ENCODE measurements around the gene CCDC24.

The CCDC24 gene

DNA sequence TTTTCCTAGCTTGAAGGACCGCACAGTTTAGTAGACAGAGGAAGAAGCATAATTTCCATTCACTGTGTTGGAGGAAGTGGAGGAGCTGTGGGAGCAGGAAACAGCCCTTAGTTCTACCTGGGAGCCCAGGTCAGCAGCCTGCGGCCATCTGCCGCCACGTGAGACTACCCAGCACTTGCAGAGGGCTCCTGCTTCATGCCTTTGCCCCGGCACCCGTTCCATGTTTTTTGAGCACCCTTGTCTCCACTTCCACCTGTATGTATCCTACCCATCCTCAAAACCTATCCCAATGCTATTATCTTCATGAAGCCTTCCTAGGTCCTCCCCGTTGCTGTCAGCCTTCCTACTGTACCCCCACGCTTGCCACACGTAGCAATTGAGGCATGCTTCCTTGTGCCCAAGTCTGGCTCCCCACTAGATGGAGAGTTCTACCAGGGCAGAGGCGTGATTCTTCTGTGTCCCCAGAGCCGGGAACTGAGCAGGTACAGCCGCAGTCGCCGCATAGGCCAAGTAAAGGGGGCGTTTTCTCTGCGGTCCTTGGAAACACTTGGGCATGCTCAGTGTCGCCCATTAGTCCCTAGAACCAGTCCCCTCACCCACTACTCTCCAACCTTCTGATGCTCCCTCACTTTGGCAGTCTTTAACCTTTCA is 38.0 kb downstream of the CCDC24 start:
- DNase-seq: no peak

DNA sequence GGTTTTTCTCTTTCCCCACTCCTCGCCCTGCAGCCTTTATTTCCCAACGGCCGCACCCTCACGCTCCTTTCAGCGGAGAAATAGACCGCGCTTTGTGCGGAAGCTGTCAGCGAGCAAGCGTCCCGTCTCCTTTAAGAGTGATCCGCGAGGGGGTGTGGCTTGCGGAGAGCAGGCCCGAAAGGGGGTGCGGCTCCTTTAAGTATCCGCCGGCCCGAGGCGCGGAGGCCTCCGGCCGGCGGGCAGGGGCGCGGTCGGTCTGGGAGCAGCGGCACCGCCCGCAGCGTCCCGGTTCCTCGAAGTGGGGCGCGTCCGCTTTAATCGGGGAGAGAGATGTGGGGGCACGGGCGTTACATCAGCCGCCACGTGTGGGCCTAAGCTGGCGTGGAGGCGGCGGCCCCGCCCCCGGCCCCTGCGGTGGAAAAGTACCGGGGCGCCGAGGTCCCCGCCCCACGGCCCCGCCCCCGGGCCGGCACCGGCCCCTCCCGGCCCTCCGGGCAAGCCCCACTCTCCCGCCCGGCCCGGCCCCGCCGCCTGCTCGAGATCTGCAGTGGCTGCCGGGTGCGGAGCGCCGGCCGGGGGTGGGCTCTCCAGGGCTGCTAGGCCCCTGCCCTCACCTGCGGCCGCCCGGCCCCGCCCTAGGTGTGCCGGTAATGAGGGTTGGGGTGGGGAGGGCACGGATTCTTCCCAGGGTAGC is 38.7 kb downstream of the CCDC24 start:
- DNase-seq: peak; percentile 95

DNA sequence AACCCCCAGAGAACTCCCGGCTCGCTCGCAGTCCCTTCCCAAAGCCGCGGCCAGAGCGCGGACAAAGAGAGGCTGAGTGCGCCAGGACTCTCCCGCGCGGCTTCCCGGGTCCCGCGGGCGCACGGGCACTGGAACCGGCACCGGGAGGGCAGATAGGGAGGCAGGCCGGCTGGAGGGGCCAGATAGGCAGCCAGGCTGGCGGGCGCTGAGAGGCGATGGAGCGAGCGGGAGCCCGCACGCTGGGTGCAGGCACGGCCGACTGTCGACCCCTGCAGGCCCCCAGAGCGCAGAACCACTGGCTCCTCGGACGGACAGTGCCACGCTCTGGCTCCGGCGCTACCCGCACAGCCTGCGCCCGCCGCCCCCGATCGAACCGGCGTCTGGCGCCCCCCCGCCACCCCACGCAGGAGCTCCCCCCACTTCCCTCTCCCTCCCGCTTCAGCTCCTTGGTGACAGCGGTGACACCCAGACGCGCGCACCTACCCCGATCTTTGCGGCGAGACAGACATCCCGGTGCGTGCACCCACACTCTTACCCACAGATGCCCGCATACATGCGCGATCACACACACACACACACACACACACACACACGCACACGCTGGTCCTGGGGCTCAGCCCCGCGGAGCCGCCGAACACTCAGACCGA is 39.3 kb downstream of the CCDC24 start:
- peak; percentile 61 for DNase-seq

DNA sequence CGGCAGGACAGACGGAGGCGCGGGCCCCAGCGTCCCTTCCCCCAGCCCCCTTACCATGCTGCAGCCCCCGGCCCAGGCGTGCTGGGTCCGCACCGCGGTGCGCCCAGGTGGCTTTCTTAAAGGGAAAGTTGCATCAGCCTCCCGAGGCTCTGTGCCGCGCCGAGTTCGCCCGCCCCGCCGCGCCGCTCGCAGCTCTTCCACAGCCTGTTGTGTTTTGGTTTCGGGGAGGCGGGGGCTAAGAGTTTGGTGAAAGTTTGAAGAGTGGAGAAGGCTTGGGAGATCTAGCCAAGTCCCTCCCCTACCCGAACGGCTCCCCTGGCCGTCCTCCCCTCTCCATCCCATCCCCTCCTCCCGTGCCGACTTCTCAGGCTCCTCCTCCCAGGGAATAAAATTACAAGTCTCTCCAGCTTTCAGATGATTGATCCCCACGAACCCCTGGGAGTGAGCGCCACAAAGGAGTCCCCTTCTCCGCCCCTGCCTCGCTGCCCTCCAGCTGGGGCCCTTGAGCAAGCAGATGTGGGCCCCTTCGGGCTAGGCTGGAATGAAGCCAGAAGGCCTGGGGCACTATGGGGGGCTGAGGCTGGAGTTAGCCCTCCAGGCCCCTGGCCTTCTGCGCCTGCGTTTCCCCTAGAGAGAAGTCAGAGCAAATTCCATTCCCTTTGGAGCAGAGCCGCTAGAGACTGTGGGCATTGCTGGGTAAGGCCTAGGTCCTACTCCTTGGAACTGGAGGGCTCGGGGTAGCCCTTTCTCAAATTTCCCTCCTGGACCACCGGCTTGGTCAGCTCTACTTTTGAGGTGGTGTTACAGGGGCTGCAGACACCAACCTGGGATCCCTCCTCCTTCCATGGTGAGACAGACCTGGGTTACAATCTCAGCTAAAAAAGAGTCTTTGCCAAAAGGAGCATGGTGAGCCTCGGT is 40.1 kb downstream of the CCDC24 start, which contains the start of gene SLC6A9:
Gene SLC6A9, minus strand, starts transcription at position 211 of the 918 bp plus-strand sequence. CDS start 7,185 bp downstream, outside the sequence.
- peak; percentile 71 for DNase-seq

DNA sequence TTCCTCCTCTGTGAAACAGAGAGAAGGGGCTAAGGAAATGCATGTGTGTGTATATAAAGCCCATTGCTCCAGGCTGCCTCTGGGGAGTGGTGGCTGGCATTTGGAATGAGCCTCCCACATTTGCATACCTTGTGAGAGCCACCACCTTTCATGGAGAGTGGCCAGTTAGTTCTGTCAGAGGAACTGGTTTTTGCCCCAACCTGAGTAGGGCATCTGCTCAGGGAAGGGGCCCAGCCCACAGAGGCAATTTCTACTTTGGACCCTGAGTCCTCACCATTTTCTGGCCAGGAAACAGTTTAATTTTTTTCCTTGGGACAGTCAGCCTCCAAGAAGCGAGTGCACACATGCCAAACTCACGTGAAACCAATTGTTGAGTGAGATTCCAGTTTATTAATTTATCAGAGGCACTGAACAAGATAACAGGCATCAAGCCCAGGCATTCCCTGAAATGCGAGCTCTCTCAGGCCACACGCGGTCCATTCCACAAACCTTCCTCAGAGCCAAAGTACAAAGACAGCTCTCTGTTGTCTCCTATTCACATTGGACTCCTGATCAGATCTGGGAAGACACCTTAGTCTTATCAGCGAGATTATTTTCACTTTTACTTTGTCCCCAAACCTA is 40.9 kb downstream of the CCDC24 start:
- no peak for DNase-seq

DNA sequence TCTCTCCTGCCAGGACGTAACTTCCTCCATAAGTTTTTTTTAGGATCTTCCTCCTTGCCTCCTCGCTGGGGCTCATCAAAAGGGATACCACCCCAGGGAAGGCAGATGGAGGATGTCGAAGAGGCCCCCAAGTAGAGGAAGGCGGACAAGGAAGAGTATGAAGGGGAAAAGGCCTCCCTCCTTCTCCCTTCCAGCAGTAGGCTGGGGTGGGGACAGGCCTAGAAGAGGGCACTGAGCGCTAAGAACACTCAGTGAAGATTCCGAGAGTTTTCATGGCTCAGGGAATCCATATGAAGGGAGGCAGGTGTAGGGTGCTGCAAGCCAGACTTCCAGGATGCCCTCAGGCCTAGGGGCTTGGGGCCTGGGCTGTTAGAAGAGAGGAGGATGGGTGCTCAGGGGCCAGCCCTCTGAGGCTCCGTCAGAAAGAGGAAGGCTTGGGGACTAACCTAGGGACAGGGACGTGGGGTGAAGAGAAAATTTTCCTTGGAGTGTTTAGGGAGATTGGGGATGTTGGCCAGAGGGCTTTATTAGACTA is 41.7 kb downstream of the CCDC24 start:
- no peak for DNase-seq

DNA sequence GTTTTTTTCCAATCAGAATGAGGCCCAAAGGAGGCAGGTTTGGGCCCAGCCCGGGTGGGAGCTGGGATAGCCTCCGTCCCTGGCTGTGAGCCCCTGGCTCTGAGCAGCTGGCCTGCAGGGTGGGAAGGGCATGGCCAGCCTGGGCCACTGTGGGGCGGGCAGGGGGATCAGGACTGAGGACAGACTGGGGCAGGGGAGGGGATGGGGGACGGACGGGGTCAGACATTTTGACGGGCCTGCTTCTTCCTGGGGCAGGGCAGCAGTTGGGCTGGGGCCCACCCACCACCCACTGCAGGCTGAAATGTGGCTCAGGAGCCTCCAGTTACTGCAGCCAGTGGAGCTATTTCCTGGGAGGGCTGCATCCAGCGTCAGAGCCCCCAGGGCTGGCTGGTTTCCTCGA is 42.4 kb downstream of the CCDC24 start:
- DNase-seq: no peak

DNA sequence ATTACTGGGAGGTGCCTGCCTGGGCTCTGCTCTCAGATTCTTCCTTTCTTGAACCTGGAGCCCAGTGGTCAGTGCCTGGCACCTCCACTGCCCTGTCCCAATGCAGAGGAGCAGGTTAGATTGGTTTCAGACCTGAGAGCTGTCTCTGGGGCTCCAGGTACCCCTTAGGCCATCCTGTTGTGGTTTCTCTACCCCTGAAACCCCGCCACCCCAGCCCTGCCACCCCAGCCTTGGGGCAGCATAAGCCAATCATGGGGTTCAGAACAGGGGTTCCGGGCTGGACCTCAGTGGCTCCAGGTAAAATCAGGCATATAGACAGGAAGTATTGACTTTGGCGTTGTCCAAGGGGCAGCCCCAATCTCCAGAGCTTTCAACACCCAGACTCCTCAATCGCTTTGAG is 43.0 kb downstream of the CCDC24 start:
- no peak for DNase-seq

DNA sequence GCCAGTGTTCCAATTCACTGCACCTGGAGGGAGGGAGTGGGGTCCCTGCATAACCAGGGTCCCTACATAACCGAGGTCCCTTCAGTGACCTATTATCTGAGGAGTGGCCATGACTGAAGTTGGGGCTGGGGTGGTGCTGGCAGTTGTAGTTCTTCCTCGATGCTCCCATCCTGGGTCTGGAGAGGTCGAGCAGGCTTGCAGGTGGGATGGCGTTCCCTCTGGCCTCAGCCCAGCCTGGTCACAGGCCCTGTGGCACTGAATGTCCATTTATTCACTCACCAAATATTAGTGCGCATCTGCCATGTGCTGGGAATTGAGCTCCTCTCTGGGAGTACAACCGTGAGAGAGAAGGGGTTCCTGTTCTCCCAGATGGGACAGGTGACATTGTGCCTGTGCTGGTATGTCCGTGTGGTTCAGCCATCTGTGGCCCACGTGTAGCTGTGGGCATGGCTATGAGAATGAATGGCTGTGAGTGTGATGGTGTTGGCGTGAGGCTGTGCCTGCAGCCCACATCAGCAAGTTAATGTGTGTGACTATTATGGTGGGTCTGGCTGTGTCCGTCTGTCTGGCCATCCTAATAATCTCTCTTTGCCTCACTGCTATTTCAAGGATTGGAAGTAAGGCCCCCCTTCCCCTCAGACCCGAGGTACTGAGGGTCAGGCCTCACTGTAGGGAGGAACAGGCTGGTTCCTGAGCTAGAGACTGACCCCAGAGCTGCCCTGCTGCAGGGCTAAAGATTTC is 43.7 kb downstream of the CCDC24 start:
- DNase-seq: no peak

DNA sequence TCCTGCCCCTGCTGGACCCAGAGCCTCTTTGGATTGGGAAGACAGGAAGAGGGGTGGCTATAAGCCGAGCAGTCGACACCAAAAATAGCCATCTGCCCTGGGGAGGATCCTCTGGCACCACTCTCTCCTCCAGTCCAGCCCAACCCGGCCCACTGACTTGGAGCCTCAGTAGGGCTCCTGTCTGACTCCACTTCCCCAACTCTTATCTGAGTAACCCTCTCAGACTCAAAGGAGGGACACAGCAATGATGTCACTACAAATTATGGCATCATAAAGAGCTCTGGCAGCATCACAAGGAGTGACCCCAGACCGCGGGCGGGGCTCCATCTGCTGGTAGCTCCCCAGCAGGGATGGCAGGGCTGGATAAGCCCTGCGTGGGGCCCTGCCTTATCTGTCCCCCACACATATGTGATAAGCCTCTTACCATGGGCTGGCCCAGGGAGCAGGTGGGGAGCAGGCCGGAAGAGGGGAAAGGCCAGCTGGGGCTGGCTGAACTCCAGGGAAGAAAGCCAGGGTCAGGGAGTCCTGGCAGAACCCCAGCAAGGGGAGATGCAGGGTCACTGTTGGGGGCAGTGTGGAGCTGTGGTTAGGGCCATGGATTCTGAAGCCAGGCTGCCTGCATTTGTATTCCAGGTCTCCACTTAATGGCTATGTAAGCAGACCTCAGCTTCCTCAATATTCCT is 44.5 kb downstream of the CCDC24 start:
- no peak for DNase-seq

DNA sequence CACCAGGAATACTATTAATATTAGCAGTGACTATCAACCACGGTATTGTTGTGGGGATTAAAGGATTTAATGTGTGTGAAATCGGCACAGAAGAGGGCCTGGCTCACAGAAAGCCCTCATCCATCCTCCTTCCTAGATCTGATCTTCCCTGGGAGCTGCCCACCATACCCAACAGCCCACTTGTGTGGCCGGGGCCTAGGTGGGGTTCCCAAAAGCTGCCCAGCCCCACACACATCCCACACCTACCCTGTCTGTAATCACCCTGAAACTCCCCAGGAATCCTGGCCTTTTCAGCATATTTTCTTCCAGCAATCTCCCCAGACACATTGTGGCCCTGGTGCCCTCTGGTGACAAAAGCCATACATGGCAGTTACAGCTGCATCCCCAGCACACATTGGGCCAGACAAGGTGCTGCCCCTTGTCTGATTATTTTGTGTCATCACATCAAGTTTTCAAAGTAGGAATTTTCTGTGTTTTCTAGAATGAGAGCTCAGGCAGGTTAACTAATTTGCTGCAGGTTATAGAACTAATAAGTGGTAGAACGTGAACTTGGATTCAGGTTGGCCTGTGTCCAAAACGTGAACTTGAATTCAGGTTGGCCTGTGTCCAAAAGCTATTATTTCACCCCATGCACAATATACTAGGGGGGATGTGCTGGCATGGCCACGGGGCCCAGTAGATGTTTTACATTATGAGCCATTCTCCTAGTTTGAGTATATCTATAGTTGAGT is 45.2 kb downstream of the CCDC24 start:
- peak; percentile 79 for DNase-seq

DNA sequence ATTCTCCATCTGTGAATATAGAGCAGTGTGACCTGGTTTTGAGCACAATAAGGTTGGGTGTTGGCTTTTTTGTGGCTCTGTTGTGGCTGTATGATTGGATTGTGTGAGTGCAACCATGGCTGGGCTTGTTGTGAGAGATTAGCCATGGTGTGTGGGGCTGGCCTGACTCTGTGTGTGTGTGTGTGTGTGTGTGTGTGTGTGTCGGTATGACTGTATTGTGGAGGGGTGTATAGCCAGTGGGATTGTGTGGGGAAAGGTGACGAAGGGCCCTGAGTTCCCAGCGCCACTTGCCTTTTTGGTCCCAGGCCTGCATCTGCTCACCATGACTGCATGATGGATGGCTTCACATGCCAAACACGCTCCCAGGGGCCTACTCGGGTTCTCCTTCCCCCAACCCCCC is 45.8 kb downstream of the CCDC24 start:
- DNase-seq: no peak

DNA sequence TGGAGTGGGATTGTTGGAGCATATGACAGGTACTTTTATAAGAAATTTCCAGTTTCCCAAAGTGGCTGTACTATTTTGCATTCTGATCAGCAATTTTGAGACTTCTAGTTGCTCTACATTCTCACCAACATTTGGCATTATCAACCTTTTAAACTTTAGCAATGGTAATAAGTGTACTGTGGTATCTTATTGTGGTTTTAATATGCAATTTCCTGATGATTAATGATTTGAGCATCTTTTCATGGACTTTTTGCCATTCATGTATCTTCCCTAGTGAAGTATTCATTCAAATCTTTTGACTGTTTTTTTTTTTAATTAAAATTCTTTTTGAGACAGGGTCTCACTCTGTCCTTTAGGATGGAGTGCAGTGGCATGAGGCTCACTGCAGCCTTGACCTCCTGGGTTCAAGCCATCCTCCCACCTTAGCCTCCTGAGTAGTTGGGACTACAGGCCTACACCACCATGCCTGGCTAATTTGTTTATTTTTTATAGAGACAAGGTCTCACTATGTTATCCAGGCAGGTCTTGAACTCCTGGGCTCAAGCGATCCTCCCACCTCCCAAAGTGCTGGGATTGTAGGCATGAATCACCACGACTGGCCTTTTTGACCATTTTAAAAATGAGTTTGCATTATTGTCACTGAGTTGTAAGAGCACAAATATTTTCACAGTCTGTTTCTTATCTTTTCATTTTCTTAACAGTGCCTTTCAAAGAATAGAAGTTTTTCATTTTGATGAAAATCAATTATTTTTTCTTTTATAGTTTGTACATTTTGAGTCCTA is 47.7 kb downstream of the CCDC24 start:
- DNase-seq: no peak

DNA sequence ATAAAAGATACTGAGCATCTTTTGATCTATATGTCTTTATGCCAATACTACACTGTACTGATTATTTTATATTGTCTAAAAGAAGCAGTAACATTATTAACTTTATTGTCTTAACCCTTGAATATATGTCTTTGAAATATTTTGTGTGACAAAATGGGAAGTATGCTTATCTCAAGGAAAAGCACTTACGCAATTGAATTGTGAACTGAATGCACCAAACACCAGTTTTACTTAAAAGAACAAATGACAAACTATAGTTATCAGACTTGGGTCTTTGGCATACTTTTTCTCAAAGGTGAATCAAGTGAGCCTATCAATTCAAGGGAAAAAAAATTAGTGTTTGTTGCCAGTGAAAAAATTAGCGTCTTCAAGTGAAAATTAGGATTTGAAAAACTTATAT is 49.0 kb downstream of the CCDC24 start:
- no peak for DNase-seq

DNA sequence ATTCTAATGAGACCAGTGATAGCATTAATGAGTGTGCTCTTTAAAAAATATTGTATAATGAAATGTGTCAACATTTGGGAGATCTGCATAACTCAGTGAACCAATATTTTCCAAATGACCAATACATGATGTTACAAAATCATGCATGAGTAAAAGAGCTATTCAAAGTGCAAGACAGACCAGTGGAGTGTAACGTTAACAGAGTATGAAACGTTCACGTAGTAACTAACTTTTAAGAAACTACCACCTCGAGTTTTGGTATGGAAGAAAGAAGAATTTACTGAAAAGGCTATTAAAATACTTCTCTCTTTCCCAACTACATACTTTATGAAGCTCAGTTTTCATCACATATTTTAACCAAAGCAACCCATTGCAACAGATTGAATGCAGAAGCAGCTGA is 49.4 kb downstream of the CCDC24 start:
- DNase-seq: no peak

DNA sequence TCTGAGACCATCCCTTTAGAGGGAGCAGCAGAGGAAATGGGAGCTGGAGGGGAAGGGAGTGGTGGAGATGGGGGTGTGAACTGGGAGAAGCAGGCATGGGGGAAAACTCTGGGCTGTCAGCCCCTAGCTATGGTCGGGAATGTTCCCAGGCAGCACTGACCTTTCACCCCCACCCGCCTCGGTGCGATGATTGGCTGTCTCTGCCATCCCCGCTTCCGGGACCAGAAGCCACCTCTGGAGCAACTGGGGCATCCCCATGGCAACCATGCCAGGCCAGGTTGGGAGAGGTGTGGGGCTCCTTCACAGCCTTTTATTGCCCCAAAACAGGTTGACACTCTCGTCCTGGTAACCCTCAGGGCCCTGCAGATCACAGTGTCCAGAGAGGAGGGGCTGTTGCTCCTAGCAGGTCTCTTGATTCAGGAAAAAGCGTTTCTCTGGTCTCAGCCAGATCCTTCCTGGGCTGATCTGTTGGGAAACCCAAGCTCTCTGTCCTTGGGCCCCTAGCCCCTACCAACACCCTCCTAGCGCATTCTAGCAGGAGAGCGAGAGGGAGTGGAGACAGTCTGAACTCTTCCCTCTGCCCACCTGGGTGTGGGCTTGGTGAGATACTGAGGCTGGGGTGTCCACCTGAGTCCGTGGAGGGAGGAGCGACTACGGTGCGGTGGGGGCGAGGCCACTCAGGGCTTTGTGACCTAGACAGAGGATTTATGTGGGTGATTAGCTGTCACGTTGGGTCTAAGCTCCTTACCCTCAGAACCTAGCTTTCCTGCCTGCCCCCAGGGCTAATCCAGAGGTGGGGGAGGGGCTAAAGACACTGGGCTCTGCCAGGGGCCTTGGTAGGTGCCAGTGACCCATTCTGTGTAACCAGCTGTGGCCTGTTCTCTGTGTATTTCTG is 52.0 kb downstream of the CCDC24 start:
- DNase-seq: no peak

DNA sequence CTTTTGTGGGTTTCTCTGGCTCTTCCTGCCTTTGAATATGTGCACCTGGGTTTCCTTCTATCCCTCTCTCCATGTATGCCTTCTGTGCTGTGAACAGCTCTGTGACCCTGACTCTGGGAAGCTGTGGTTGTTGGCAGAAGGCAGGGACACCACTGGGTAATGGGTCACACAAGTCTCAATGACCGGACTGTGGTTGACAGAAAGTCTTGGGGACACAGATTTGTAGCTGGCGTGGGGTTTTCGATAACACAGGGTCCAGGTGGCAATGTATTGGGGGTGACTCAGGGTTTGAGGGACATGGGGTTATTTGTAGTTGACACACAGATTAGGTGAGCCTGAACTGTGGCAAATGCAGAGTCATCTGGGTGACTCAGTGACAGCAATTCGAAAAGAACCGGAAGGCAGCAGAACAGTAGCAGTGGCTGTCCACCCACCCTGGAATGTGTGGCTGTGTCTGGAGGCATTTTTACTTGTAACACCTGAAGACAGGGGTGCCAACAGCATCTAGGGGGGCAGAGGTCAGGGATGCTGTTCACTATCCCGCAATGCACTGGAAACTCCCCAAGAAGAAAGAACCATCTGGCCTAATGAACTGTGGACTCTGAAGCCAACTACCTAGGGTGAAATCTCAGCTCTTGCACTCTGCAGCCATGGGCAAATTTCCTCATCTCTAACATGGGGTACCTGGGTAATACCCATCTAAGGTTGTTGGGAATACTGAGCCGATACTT is 52.8 kb downstream of the CCDC24 start:
- no peak for DNase-seq

DNA sequence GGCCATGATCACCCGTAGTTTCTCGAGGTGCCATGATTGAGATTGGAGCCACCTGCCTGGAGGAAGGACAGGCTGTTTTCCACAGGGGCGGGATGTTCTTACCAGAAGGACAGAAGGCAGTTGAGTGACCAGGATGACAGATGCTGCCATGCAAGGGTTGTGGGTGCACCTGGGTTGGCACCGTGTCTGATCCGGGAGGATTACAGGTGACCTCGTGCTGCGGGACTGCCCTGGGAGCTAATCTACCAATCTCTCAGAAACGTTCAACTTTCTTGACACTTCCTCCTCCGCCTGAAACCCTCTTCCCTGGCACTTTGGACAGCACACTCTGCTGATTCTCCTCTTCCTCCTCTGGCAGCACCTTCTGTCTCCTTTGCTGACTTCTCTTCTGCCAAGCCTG is 53.7 kb downstream of the CCDC24 start:
- no peak for DNase-seq

Measured in stimulated activated CD4-positive, alpha-beta T cell treated with anti-CD3 and anti-CD28 coated beads, Interleukin-15, amount 100 ng/mL, for 24 hours (primary cell).